HG03108 (cell line): Measurements from ENCODE around the gene IFT52.
A peak's percentile ranks its signal among the peaks of the same experiment; 100 is the strongest.

Source experiments
- ATAC-seq: cut with Tn5 transposase; IDR thresholded peaks from one replicate; pipeline ENCODE4 v1.9.1; 2021; ENCODE audit warnings: moderate library complexity; ENCODE audit not compliant: unreplicated experiment

IFT52 gene

DNA sequence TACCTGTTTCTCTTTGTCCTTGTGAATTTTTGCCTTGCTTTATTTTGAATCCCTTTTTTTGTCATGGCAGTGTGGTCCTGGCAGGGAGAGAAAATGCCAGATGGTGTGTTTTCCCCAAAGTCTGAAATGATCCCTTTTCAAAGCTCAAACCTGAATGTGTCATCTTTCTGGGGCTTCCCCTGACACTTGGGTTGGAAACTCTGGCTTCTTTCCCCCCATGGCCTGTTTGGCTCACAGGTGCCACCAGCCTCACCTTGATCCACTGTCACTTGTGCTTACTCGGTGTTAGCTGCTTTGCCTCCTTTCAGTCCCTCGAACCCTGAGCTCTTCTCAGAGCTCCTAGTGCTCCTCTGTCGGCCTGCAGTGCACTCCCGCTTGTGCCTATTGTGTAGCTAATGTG, 98.4 kb downstream of the IFT52 start:
- ATAC-seq = no peak

GRCh38 chr20:43690943-43691598, 100.3 kb downstream of the IFT52 start:
- ATAC-seq = no peak

DNA sequence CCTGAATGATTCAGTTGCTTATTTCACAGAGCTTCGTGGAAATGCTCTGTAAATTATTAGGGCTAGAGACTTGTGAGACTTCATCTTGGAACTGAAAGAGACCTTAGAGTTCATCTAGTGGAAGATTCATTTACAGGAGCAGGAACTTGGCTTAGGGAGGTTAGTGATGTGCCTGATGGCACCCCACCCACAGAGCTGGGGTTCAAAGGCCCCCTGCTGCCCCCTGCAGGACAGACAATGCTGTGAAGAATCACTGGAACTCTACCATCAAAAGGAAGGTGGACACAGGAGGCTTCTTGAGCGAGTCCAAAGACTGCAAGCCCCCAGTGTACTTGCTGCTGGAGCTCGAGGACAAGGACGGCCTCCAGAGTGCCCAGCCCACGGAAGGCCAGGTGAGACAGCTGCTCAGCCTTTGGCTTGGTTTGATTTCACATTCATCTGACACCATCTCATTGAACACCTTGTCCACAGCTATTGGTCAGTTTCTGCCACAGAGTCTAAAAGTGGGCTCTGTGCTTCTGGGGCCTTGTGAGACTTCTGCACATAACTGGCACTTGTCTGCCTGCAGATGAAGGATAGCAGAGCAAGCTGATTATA, 101.3 kb downstream of the IFT52 start:
- ATAC-seq = peak; percentile 71

DNA sequence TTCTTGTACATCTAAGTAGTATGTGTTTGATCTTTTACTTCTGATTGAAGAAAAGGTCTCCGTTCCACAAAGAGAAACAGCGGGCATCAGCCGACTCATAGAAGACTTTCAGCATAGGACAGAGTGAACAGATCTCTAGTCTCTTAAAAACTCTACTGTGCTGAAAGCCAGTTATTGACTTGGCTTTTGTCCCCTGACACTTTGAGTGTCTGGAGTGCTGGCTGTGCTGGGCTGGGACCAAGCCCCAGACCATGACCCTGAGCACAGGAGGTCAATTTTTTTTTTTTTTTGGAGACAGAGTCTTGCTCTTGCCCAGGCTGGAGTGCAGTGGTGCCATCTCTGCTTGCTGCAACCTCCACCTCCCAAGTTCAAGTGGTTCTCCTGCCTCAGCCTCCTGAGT, 104.0 kb downstream of the IFT52 start:
- no peak for ATAC-seq

- ATAC-seq = no peak
Measured at GRCh38 chr20:43695571-43695970, 104.8 kb downstream of the IFT52 start.
